Left ventricle myocardium inferior (tissue), 1 donor: Measurements from ENCODE around the gene PRCC. TPM values are rescaled to one million over a fixed set of nuclear protein-coding genes. Genes with fewer than 3 reads are reported as not detected.

Source experiments
- DNase-seq: peaks from one replicate; pipeline ENCODE4 v3.0.0-alpha.2; 2020
- H3K27ac ChIP-seq: fragments of 200-600 bp; replicated peaks from 2 replicates; pipeline ENCODE4 v1.8.0; 2021
- H3K27me3 ChIP-seq: fragments of 200-600 bp; 2 replicates; pipeline ENCODE4 v1.8.0; 2021; ENCODE audit warnings: low read depth
- H3K36me3 ChIP-seq: fragments of 200-600 bp; 2 replicates; pipeline ENCODE4 v1.8.0; 2021
- H3K4me1 ChIP-seq: fragments of 200-600 bp; 2 replicates; pipeline ENCODE4 v1.8.0; 2021
- H3K4me3 ChIP-seq: fragments of 200-600 bp; 2 replicates; pipeline ENCODE4 v1.8.0; 2021; ENCODE audit warnings: mild to moderate bottlenecking, moderate library complexity
- H3K9me3 ChIP-seq: fragments of 200-600 bp; replicated peaks from 2 replicates; pipeline ENCODE4 v1.8.0; 2021
- intact Hi-C: fragments of 100-400 bp; cut with micrococcal nuclease; formaldehyde crosslinking; loops from one replicate; pipeline ENCODE4 v1.11.0; 2022
- long read RNA-seq: library from polyadenylated mRNA; unstranded; transcript quantifications from one replicate; pipeline ENCODE4 v2.0.0, GENCODE V29; 2021
- total RNA-seq: library from RNA; stranded (reverse); fragmentation: NEBNext Ultra II Directional; extraction: Animal tissue kit (Norgen Biotek cat#: 25700); gene quantifications from one replicate; pipeline ENCODE4 v1.2.1, GENCODE V29; 2021
- TF ChIP-seq, protein P1 (sequence below): fragments of 200-600 bp; IDR thresholded peaks from 2 replicates; pipeline ENCODE4 v1.8.0; 2021; ENCODE audit warnings: antibody characterized with exemption, mild to moderate bottlenecking, borderline replicate concordance
- donor health status: DM: no; HTN: yes; CAD: no; lungs with severe emphysema.

Gene PRCC, protein sequence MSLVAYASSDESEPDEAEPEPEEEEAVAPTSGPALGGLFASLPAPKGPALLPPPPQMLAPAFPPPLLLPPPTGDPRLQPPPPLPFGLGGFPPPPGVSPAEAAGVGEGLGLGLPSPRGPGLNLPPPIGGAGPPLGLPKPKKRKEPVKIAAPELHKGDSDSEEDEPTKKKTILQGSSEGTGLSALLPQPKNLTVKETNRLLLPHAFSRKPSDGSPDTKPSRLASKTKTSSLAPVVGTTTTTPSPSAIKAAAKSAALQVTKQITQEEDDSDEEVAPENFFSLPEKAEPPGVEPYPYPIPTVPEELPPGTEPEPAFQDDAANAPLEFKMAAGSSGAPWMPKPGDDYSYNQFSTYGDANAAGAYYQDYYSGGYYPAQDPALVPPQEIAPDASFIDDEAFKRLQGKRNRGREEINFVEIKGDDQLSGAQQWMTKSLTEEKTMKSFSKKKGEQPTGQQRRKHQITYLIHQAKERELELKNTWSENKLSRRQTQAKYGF
- total RNA-seq = 36.3 TPM
- long read RNA-seq, transcript PRCC-201 (7 exons, 2,105 nt) = major isoform, 59 of 69 reads
- long read RNA-seq, partial matches to known transcripts = 3 of 69 reads
- long read RNA-seq, other reads (novel, unspliced or antisense) = 7 of 69 reads

GRCh38 chr1:156767101-156767878 is at the start of gene PRCC:
Gene PRCC (plus strand): TSS chr1:156767535. CDS start chr1:156767772, 237 bp downstream.
- H3K36me3 ChIP-seq = peaks cover 8% of the 10 kb centered on the region
- H3K4me1 ChIP-seq = peaks cover 60% of the 10 kb centered on the region
- intact Hi-C loops = no loop called here
- no peaks in the 10 kb centered on the region for H3K27me3 ChIP-seq
- peak within 1 kb of the TSS; percentile 97 for H3K4me3 ChIP-seq
- TF ChIP-seq, protein P1, sequence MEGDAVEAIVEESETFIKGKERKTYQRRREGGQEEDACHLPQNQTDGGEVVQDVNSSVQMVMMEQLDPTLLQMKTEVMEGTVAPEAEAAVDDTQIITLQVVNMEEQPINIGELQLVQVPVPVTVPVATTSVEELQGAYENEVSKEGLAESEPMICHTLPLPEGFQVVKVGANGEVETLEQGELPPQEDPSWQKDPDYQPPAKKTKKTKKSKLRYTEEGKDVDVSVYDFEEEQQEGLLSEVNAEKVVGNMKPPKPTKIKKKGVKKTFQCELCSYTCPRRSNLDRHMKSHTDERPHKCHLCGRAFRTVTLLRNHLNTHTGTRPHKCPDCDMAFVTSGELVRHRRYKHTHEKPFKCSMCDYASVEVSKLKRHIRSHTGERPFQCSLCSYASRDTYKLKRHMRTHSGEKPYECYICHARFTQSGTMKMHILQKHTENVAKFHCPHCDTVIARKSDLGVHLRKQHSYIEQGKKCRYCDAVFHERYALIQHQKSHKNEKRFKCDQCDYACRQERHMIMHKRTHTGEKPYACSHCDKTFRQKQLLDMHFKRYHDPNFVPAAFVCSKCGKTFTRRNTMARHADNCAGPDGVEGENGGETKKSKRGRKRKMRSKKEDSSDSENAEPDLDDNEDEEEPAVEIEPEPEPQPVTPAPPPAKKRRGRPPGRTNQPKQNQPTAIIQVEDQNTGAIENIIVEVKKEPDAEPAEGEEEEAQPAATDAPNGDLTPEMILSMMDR = no peak
- peak within 1 kb of the TSS; percentile 88 for H3K27ac ChIP-seq
- DNase-seq = peak; percentile 97
- H3K9me3 ChIP-seq = no peaks in the 10 kb centered on the region

GRCh38 chr1:156721131-156721530 is 46.2 kb upstream of the PRCC start:
- Histone ChIP-seq H3K36me3 (peaks cover 47% of the 10 kb centered on the region), H3K4me1 (peaks cover 21% of the 10 kb centered on the region), H3K27me3 (no peaks in the 10 kb centered on the region), H3K4me3 (no peak overlapping the region), H3K27ac (no peak overlapping the region), H3K9me3 (no peaks in the 10 kb centered on the region)
- intact Hi-C loops = no loop called here
- DNase-seq = no peak
- TF ChIP-seq, protein P1 = no peak

DNA sequence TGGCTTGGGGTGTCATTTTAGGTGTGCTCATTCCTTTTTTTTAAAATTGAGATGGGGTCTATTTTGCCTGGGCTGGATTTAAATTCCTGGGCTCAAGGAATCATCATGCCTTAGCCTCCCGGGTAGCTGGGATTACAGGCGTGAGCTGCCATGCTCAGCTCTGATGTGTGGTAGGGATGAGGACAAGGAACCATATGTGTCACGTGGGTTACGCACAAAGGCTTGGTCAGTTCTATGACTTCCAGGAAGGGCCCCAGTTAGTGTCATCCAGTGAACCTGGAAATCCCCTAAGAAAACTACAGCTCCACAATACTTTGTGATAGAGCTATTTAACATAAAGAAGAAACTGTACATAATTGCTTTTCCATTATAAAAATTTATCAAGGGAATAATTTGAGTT is 45.8 kb upstream of the PRCC start:
- no peak overlapping the region for H3K4me3 ChIP-seq
- intact Hi-C loops = no loop called here
- H3K4me1 ChIP-seq = peaks cover 25% of the 10 kb centered on the region
- H3K27ac ChIP-seq = no peak overlapping the region
- TF ChIP-seq, protein P1 = no peak
- DNase-seq = no peak
- H3K9me3 ChIP-seq = no peaks in the 10 kb centered on the region
- peaks cover 47% of the 10 kb centered on the region for H3K36me3 ChIP-seq
- no peaks in the 10 kb centered on the region for H3K27me3 ChIP-seq

GRCh38 chr1:156725683-156726280 is 41.6 kb upstream of the PRCC start:
- Histone ChIP-seq H3K27ac (peak overlapping the region; percentile 22), H3K4me3 (peak overlapping the region; percentile 72), H3K4me1 (peaks cover 55% of the 10 kb centered on the region), H3K36me3 (peaks cover 43% of the 10 kb centered on the region), H3K27me3 (no peaks in the 10 kb centered on the region), H3K9me3 (no peaks in the 10 kb centered on the region)
- DNase-seq = peak; percentile 88
- TF ChIP-seq, protein P1 = peak; percentile 95
- intact Hi-C loops = loop anchor here (2.0 kb wide), 1 partner anchor 37 kb away; no protein-coding TSS in a partner anchor
